ENCODE measurements around the gene DYNLRB1.
A peak's percentile ranks its signal among the peaks of the same experiment; 100 is the strongest.

DYNLRB1 gene

DNA sequence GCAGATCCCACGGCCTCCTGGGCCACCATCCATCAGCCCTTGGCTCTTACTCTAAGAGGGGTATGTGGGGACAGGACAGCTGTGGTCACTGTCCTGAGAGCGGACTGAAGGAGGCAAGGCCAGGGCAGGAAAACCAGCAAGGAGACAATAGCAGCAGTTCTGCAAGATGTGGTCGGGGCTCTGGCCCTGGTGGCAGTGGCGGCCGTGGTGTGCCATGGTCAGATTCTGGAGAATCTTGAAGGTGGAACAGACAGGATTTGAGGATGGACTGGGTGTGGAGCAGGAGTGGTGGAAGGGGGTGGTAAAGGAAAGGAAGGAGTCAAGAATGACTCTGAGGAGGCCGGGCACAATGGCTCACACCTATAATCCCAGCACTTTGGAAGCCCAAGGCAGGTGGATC is 36.3 kb downstream of the DYNLRB1 start:
- DNase-seq (ENCODE audit: insufficient read length, low spot score) (no peak), FAIRE-seq (no peak)

- DNase-seq (ENCODE audit: insufficient read length, low spot score), result no peak
- peak; percentile 40 for FAIRE-seq
Measured at GRCh38 chr20:34553366-34553867, 37.2 kb downstream of the DYNLRB1 start.

GRCh38 chr20:34557936-34558319 is 41.7 kb downstream of the DYNLRB1 start:
- DNase-seq (ENCODE audit: insufficient read length, low spot score), result no peak
- FAIRE-seq, result no peak

- no peak for FAIRE-seq
- DNase-seq (ENCODE audit: insufficient read length, low spot score), result peak; percentile 57
Measured at GRCh38 chr20:34558320-34559218, 42.3 kb downstream of the DYNLRB1 start, which contains the start of gene MAP1LC3A. MAP1LC3A (plus strand) TSS chr20:34558718; CDS start chr20:34558869, 151 bp downstream.

DNA sequence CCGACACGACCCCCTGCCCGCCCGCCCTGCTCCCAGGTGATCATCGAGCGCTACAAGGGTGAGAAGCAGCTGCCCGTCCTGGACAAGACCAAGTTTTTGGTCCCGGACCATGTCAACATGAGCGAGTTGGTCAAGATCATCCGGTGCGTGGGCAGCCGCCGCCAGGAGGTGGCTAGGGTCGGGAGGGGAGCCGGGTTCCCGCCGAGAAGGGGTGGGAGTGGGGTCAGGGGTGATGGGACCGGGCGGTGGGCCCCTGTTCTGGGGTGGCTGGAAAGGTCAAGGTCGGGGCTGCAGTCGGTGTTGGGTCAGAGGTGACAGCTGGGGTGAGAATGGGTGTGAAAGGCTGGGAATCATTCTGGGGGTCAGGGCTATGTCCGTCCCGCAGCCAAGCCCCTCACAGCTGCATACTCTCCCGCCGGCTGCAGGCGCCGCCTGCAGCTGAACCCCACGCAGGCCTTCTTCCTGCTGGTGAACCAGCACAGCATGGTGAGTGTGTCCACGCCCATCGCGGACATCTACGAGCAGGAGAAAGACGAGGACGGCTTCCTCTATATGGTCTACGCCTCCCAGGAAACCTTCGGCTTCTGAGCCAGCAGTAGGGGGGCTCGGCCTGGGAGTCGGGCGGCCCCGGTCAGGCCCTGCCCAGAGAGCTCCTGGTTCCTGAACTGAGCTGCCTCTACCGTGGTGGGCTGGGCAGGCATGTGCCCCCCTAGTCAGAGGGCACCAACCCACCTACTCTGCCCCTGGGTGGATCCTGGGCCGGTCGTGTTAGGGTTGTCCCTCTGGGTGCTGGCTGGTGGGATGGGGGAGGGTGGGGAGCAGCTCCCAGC is 43.3 kb downstream of the DYNLRB1 start:
- no peak for DNase-seq (ENCODE audit: insufficient read length, low spot score)
- no peak for FAIRE-seq

DNA sequence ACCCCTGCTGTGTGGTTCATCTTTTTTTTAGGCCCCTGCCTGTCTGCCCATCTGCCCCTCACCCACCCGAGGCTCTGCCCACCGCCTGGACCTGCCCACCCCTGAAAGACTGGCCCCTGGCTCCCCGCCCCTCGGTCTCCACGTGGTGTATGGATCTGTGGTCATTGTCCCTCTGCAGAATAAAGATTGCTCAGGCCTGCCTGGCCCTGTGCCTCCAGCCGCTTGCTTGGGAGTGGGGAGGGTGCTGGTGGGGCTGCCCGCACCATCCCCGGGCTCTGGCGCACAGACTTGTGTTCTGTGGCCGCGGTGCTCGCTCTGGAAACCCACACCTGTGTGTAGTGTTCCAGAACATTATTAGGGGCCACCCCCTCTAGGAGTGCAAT is 43.9 kb downstream of the DYNLRB1 start:
- FAIRE-seq (no peak), DNase-seq (ENCODE audit: insufficient read length, low spot score) (no peak)

GRCh38 chr20:34560614-34561013 is 44.4 kb downstream of the DYNLRB1 start:
- no peak for DNase-seq (ENCODE audit: insufficient read length, low spot score)
- FAIRE-seq, result no peak

DNA sequence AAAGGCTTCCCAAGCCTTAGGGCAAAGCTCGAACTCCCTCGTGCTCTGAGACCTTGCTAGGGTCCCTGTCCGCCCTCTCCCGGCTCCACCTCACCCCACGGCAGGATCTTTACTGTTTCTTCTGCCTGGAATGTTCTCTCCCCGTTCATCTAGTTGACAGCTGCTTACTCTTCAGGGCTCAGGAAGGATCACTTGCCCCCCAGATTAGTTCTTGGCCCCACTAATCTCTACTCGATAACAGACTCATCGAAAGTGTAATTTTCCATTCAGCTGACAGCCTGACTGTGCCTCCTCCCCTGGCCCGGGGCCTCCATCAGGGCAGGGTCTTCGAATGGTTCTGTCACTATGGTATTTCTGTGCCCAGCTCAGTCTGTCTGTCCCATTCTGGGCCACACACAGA is 45.4 kb downstream of the DYNLRB1 start:
- no peak for FAIRE-seq
- DNase-seq (ENCODE audit: insufficient read length, low spot score), result no peak

- FAIRE-seq (peak; percentile 36), DNase-seq (ENCODE audit: insufficient read length, low spot score) (peak; percentile 52)
Measured at GRCh38 chr20:34562641-34563040, 46.4 kb downstream of the DYNLRB1 start.

DNA sequence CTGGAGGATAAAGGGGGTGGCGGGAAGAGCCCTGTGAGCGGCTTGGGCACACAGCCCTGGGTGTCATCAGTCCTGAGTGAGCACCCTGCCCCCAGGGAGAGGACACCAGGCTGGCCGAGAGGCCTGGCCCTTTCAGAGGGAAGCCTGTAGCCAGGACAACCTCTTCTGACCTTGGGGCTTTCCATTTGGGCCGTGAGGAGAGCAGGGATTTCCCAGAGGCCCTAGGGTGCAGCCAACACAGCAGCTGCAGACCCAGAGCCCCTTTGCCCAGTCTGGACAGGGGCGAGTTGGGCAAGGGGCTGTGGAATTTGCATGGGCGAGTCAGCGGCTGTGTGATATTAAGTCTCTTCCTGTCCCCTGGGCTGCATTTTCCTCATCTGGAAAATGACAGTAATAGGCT is 48.6 kb downstream of the DYNLRB1 start:
- no peak for FAIRE-seq
- no peak for DNase-seq (ENCODE audit: insufficient read length, low spot score)

GRCh38 chr20:34566978-34567891 is 51.0 kb downstream of the DYNLRB1 start:
- FAIRE-seq, result no peak

GRCh38 chr20:34567892-34568865 is 52.0 kb downstream of the DYNLRB1 start:
- FAIRE-seq (peak; percentile 26), DNase-seq (ENCODE audit: insufficient read length, low spot score) (no peak)

More at GRCh38 chr20:34566978-34567891, 51.0 kb downstream of the DYNLRB1 start:
- no peak for DNase-seq (ENCODE audit: insufficient read length, low spot score)

GRCh38 chr20:34569598-34569997 is 53.4 kb downstream of the DYNLRB1 start:
- FAIRE-seq (no peak), DNase-seq (ENCODE audit: insufficient read length, low spot score) (no peak)

DNA sequence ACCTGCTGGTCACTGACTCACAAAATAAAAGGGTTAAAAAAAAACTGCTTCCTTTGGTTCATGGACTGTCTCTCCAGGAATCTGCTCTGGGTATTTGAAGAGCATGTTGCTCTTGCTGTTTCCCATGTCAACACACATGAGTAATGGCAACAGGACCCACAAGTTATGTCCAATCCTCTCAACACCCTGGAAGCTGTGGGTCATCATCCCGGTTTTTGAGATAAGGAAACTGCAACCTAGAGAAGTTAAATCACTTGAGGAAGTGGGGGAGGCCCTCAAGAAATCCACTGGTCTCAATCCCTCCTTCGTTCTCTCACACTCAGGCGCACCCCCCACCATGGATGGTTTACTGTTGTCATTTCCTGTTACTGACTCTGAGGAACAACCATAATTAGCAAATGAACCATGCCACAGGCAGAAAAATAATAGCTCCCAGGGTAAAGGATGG is 54.7 kb downstream of the DYNLRB1 start:
- FAIRE-seq, result no peak
- DNase-seq (ENCODE audit: insufficient read length, low spot score), result no peak

GRCh38 chr20:34571753-34572152 is 55.5 kb downstream of the DYNLRB1 start:
- no peak for DNase-seq (ENCODE audit: insufficient read length, low spot score)
- peak; percentile 57 for FAIRE-seq

GRCh38 chr20:34573541-34574300 is 57.5 kb downstream of the DYNLRB1 start:
- no peak for DNase-seq (ENCODE audit: insufficient read length, low spot score)
- FAIRE-seq, result no peak

- DNase-seq (ENCODE audit: insufficient read length, low spot score), result no peak
Measured at GRCh38 chr20:34574426-34574825, 58.2 kb downstream of the DYNLRB1 start.

DNA sequence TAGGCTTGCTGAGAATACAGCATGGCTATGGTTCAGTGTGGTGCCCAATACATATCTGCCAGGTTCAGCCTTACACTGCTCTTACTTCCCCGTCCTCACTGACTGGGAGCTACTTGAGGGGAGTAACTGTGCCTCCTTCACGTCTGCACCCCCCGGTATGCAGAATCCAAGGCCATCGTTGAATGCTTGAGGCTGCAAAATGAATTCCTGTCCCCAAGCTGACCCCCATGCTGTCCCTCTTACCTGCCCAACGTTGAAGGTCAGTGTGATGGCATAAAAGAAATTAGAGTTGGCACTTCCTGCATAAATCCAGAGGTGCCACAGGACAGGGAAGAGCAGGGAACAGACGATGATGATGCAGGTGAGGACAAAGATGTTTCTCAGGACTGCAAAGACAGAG is 58.6 kb downstream of the DYNLRB1 start:
- no peak for FAIRE-seq
- DNase-seq (ENCODE audit: insufficient read length, low spot score), result no peak

More at GRCh38 chr20:34574426-34574825, 58.2 kb downstream of the DYNLRB1 start:
- no peak for FAIRE-seq
